HG03159 (cell line): ENCODE data around the gene RPN2.

Experiments
- ATAC-seq: cut with Tn5 transposase; IDR thresholded peaks from one replicate; pipeline ENCODE4 v1.9.1; 2021; ENCODE audit warnings: mild to moderate bottlenecking, moderate library complexity; ENCODE audit not compliant: unreplicated experiment

Gene RPN2

DNA sequence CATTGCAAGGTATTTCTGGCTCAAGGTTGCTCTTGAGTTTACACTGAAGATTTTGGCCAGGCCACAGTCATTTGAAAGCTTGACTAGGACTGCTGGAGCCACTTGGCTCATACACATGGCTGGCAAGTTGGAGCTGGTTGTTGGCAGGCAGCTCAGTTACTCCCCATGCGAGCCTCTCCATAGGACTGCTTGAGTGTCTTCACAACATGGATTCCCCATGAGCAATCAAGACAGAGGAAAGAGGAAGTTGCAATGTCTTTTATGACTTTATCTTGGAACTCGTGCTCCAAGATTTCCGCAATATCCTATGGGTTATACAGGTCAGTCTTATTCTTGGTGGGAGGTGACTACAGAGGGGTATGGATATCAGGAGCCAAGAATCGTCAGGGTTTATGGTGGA, 109.0 kb downstream of the RPN2 start:
- no peak for ATAC-seq

DNA sequence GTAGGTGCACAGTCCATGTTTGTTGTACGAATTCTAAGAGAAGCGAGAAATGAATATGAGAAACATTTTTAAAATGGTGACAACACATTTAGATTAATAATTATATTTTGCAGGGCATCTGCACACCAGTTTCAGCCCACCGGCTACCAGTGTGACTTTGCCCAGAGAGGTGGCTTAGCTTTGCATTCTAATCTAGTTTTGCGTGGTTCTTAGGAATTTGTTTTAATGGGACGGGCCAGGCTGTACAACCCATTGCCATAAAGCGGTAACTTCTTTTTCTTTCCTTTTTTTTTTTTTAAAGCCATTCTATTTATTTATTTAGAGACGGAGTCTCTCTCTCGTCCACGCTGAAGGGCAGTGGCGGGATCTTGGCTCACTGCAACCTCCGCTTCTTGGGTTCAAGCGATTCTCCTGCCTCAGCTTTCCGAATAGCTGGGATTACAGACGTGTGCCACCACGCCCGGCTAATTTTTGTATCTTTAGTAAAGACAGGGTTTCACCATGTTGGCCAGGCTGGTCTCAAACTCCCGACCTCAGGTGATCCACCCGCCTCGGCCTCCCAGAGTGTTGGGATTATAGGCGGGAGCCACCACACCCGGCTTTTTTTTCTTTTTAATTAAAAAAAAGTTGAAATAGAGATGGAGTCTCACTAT, 111.2 kb downstream of the RPN2 start:
- no peak for ATAC-seq
